Measurements from ENCODE around the gene UTP25. TPM values are rescaled to one million over a fixed set of nuclear protein-coding genes. Genes with fewer than 3 reads are reported as not detected.

The UTP25 gene
- total and polyA plus RNA-seq, 2 experiments from 2014 or later: 3.1 to 5.4 TPM

GRCh38 chr1:209850342-209850979 is 22.7 kb downstream of the UTP25 start:
- no peak overlapping the region for H3K4me3 ChIP-seq

GRCh38 chr1:209853676-209854075 is 25.9 kb downstream of the UTP25 start:
- H3K4me3 ChIP-seq: no peak overlapping the region
- no peak for DNase-seq (ENCODE audit: low read depth in 1 of 2, low spot score in 1 of 2)
- peaks cover 26% of the 10 kb centered on the region for H3K36me3 ChIP-seq
- no peaks in the 10 kb centered on the region for H3K27me3 ChIP-seq
- H3K9me3 ChIP-seq (ENCODE audit: low read depth): no peaks in the 10 kb centered on the region
- no peak for TF ChIP-seq CTCF (IDR thresholded peaks at IDR 0.05; ENCODE audit: low read depth, low read length)
- no peaks in the 10 kb centered on the region for H3K4me1 ChIP-seq (ENCODE audit: low read depth)
- H3K27ac ChIP-seq: no peak overlapping the region

More at GRCh38 chr1:209850342-209850979, 22.7 kb downstream of the UTP25 start:
- Histone ChIP-seq H3K27ac (no peak overlapping the region), H3K36me3 (peaks cover 30% of the 10 kb centered on the region), H3K27me3 (no peaks in the 10 kb centered on the region), H3K9me3 (ENCODE audit: low read depth) (no peaks in the 10 kb centered on the region), H3K4me1 (ENCODE audit: low read depth) (no peaks in the 10 kb centered on the region)
- TF ChIP-seq CTCF (IDR thresholded peaks at IDR 0.05; ENCODE audit: low read depth, low read length): peak; percentile 79
- peak; percentile 64 to 82 for DNase-seq (ENCODE audit: low read depth in 1 of 2, low spot score in 1 of 2)

- Histone ChIP-seq H3K36me3 (peaks cover 26% of the 10 kb centered on the region), H3K4me3 (no peak overlapping the region), H3K4me1 (ENCODE audit: low read depth) (no peaks in the 10 kb centered on the region), H3K9me3 (ENCODE audit: low read depth) (no peaks in the 10 kb centered on the region), H3K27me3 (no peaks in the 10 kb centered on the region), H3K27ac (no peak overlapping the region)
- DNase-seq (ENCODE audit: low read depth in 1 of 2, low spot score in 1 of 2): no peak
- TF ChIP-seq CTCF (IDR thresholded peaks at IDR 0.05; ENCODE audit: low read depth, low read length): no peak
Observed at GRCh38 chr1:209854196-209854595, 26.4 kb downstream of the UTP25 start.

GRCh38 chr1:209855006-209855405 is 27.2 kb downstream of the UTP25 start:
- no peak overlapping the region for H3K4me3 ChIP-seq
- DNase-seq (ENCODE audit: low read depth in 1 of 2, low spot score in 1 of 2): no peak
- H3K9me3 ChIP-seq (ENCODE audit: low read depth): no peaks in the 10 kb centered on the region
- no peaks in the 10 kb centered on the region for H3K4me1 ChIP-seq (ENCODE audit: low read depth)
- H3K27ac ChIP-seq: no peak overlapping the region
- peaks cover 26% of the 10 kb centered on the region for H3K36me3 ChIP-seq
- no peak for TF ChIP-seq CTCF (IDR thresholded peaks at IDR 0.05; ENCODE audit: low read depth, low read length)
- no peaks in the 10 kb centered on the region for H3K27me3 ChIP-seq

GRCh38 chr1:209855623-209856022 is 27.9 kb downstream of the UTP25 start:
- Histone ChIP-seq H3K27ac (no peak overlapping the region), H3K36me3 (peaks cover 26% of the 10 kb centered on the region), H3K27me3 (no peaks in the 10 kb centered on the region), H3K9me3 (ENCODE audit: low read depth) (no peaks in the 10 kb centered on the region), H3K4me3 (no peak overlapping the region), H3K4me1 (ENCODE audit: low read depth) (no peaks in the 10 kb centered on the region)
- DNase-seq (ENCODE audit: low read depth in 1 of 2, low spot score in 1 of 2): no peak
- TF ChIP-seq CTCF (IDR thresholded peaks at IDR 0.05; ENCODE audit: low read depth, low read length): no peak

All from cardiac muscle cell (in vitro differentiated cells and primary cell).